CMK (cell line): Measurements from ENCODE around the gene NUSAP1.
"Not testable (repeated sequence)": the region's sequence is repeated elsewhere in the genome, so short reads cannot be mapped to it uniquely, and the experiment has no call there.

Source experiments
- DNase-seq: peaks from one replicate; pipeline ENCODE4 v3.0.0-alpha.2; 2010; ENCODE audit warnings: low read depth

The NUSAP1 gene, protein sequence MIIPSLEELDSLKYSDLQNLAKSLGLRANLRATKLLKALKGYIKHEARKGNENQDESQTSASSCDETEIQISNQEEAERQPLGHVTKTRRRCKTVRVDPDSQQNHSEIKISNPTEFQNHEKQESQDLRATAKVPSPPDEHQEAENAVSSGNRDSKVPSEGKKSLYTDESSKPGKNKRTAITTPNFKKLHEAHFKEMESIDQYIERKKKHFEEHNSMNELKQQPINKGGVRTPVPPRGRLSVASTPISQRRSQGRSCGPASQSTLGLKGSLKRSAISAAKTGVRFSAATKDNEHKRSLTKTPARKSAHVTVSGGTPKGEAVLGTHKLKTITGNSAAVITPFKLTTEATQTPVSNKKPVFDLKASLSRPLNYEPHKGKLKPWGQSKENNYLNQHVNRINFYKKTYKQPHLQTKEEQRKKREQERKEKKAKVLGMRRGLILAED

DNA sequence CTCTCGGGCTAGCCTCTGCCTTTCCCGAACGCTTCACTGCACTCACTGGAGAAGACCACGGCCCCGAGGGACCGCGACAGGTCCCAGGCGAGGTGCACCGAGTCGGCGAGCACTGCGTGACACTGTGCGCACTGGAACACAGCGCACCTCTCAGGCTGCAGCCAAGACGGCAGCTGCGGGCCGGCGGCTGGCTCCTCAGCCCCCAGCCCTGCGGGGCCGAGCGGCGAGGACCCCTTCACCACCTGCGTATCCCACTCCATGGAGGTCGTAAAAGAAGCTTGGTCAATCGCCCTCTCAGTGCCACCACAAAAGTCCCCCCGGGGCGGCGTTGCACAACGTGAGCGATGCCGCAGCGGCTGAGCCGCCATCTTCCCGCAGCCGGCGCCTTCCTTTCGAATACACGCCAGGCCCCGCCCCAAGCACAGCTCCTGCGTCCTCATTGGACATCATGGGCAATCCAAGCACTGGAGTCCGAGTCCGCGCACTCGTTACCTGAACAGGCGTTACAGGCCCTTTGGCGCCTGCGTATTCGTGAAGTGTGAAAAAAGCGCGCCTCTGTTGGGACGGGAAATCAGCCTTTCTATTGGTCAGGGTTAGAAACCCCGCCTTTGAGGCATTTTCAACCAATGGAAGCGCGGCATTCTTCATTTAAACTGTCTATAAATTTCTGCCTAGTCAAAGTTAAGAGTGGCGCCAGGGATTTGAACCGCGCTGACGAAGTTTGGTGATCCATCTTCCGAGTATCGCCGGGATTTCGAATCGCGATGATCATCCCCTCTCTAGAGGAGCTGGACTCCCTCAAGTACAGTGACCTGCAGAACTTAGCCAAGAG lies at the start of gene NUSAP1, which contains the start of gene OIP5:
Gene NUSAP1 (plus strand): TSS at position 688 of the 832 bp plus-strand sequence. CDS start 77 bp downstream, at position 765.
Gene OIP5 (minus strand): TSS at position 398 of the 832 bp plus-strand sequence. CDS start 30 bp downstream, at position 368.
- peak; percentile 92 for DNase-seq

DNA sequence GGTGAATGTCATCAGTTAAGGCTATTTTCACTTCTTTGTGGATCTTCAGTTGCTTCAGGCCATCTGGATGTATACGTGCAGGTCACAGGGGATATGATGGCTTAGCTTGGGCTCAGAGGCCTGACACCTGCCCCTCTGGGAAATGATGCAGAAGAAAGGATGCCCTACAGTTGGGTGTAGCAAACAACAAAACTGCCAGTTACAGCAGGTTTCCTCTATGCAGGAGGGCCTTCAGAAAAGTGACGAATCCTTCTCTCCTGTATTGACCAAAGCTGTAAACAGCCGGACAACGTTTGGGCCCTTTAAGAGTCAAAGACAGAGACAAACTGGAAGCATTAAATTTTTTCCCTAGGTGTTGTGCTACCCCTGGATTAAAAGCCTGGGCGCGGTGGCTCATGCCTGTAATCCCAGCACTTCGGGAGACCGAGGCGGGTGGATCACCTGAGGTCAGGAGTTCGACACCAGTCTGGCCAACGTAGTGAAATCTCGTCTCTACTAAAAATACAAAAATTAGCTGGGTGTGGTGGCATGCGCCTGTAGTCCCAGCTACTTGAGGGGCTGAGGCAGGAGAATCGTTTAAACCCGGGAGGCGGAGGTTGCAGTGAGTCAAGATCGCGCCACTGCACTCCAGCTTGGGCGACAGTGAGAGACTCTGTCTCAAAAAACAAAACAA lies 49.6 kb upstream of the NUSAP1 start:
- DNase-seq: not testable (repeated sequence)

DNA sequence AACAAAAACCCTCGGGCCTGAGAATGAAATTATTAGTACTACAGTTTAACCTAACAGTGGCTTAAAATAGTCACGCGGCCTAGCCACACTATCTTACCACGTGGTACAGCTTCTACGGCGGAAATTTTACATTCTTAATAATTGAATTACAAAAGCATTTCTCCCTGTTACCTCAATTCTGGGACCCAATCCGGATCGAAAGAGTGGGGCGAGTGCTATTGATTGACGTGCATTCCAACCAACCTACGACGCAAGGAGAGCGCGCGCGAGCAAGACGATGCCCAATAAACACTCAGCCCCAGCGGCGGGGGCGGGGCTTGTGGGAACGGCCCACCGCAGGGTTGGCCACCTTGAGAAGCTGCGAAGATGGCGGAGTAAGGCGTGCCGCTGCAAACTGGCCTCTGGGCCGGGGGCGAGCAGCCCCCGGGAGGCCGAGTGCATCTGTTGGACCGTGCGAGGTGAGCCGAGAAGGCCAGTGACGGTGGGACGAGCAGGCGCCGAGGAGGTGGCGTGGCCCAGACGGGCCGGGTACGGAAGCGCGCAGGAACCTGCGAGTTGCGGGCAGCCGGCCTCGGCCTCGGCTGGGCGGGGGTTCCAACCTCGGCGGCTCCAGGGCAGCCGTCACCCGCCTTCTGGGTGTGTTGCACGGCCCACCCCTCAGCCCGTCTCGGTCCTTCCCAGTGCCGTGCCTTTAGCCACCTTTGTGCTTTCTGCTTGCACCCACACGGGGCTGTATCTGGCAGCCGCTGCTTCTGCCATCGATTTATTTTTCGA lies 48.8 kb upstream of the NUSAP1 start:
- peak; percentile 96 for DNase-seq

DNA sequence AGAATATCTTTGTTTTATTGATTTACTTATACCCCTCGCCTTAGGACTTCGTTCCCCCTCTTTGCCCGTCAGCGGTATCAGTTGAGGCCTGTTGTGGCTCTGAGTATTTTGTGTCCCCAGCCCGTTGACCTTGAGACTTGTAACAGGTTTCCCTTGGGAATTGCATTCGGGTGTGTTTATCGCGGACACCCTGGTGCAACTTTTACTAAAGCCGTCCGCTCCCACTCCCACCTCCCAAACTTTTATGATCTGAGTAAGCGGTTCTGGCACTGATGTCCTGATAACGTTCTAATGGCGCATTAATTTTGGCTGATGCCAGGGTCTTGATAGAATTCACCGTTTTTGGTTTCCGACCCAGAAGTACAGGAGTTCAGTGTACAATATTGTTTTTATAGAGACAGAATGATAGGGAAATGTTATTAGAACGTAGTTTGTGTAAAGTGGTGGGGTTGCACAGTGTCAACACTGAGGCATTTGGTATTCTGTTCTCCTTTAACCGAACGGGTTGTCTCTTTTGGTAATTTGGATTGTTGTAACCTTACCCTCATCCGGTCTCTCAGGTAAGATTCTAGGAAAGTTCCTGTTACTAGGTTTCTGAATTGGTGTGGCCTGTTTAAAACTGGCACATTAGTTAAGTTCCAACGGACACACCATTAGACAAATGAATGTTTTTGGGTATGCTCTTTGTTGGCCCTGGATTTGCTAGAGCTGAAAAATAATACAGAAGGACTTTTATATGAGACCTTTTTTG lies 48.1 kb upstream of the NUSAP1 start:
- DNase-seq: no peak

DNA sequence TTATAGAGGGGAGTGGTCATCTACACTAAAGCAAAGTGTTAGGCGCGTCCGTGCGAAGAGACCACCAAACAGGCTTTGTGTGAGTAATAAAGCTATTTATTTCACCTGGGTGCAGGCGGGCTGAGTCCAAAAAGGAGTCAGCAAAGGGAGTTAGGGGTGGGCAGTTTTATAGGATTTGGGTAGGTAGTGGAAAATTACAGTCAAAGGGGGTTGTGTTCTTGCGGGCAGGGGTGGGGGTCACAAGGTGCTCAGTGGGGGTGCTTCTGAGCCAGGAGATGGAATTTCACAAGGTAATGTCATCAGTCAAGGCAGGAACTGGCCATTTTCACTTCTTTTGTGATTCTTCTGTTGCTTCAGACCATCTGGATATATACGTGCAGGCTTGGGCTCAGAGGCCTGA lies 47.4 kb upstream of the NUSAP1 start:
- DNase-seq: no peak

DNA sequence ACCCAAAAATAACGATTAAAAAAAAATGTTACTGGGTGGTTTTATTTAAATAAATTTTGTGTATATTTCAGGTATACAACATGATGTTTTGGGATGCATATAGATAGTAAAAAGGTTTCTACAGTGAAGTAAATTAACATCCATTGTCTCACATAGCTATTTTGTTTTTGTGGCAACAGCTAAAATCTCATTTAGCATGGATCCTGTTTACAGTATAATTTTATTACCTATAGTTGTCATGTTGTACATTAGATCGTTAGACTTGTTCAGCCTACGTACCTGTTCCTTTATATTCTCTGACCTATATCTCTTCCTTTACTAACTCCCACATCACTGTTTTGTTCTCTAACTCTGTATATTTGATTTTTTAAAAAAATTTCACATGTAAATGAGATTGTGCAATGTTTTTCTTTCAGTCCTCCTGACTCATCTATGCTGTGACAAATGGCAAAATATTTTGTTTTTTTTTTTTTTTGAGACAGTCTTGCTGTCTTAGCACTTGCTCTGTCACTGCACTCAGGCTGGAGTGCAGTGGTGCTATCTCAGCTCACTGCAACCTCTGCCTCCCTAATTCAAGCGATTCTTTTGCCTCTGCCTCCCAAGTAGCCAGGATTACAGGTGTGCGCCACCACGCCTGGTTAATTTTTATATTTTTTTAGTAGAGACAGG lies 45.9 kb upstream of the NUSAP1 start:
- DNase-seq: no peak

DNA sequence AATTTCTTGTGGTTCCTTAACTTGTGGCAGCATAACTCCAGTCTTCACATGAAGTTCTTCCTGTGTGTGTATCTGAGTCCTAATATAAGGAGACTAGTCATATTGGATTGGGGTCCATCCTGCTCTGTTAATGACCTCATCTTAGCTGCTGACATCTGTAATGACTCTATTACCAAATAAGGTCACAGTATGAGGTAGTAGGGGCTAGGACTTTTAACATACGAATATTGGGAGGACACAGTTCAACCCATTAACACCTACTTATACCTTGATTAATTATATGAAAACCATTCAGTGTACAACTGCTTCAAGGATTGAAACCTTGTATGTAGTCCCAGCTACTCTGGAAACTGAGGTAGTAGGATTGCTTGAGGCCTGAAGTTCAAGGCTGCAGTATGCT lies 44.2 kb upstream of the NUSAP1 start:
- no peak for DNase-seq

DNA sequence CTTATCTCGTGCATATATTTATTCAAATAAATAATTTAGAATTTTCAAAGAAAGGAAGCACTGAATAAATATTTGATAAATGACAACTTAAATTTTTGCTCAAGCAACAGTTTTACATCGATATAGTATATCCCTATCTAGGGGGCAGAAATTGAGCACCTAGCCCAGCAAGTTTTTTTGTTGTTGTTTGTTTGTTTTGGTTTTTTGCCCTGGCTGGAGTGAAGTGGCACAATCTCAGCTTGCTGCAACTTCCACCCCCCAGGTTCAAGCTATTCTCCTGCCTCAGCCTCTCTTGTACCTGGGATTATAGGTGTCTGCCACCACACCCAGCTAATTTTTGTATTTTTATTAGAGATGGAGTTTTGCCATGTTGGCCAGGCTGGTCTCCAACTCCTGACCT lies 42.7 kb upstream of the NUSAP1 start:
- no peak for DNase-seq

DNA sequence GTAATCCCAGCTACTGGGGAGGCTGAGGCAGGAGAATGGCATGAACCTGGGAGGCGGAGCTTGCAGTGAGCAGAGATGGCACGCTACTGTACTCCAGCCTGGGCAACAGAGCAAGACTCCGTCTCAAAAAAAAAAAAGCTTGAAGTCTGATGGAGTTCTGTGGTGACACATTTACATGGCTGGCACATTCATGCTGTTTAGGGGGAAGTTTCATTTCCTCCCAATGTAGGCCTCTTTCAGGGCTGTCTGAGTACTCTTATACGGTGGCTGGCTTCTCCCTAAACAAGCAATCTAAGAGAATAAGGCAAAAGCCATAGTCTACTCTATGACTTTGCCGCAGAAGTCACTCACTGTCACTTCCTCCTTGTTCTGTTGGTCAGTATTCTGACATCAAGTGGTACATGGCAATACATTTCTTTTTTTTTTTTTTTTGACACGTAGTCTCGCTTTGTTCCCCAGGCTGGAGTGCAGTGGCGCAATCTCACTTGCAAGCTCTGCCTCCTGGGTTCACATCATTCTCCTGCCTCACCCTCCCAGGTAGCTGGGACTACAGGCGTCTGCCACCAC lies 41.5 kb upstream of the NUSAP1 start:
- DNase-seq: no peak

DNA sequence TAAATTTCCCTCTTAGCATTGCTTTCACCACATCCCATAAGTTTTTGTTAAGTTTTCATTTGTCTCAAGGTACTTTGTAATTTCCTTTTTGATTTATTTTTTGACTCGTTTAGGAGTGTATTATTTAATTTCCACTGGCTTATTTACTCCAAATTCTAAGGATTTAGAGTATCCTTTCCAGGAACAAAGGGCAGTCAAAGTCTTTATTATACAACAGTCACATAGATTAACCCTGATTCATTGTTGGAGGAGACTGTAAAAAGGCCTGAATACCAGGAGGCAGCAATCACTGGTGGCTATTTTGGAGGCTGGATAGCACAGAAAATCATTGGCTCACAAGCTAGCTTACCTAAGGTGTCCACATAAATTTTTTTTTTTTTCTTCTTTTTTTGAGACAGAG lies 40.2 kb upstream of the NUSAP1 start:
- DNase-seq: no peak

DNA sequence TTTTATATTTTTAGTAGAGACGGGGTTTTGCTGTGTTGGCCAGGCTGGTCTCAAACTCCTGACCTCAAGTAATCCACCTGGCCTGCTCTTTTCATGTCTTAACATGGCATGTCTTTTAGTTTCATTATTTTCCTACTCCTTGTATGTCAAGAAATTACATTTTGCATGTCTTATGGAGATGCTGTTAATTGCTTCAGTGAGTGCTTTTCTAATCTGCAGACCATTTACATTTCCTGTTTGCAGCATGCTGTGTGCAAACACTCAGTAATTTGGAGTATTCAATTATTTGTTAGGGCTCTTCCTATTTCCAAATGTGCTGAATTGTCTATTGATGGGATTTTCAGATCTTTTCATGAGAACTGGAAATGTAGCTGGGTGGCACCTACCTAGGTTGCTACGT lies 31.5 kb upstream of the NUSAP1 start:
- DNase-seq: not testable (repeated sequence)

DNA sequence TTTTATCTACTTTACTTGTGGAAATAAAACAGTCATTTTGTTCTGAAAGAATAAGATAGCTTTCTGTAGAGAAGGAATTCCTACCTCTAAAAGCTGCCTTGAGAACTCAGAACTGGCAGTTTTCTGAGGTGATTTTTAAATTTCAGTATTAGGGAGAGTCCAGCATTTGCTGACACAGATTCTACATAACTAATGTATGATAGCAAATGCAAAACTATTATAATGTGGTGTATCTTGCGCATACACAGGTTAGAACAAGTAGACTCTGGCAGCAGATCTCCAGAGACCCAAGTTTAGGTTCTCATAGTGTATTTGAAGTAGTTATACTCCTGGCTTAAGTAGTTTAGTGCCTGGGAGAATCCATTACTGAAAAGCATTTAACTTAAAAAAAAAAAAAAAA lies 31.1 kb upstream of the NUSAP1 start:
- no peak for DNase-seq

DNA sequence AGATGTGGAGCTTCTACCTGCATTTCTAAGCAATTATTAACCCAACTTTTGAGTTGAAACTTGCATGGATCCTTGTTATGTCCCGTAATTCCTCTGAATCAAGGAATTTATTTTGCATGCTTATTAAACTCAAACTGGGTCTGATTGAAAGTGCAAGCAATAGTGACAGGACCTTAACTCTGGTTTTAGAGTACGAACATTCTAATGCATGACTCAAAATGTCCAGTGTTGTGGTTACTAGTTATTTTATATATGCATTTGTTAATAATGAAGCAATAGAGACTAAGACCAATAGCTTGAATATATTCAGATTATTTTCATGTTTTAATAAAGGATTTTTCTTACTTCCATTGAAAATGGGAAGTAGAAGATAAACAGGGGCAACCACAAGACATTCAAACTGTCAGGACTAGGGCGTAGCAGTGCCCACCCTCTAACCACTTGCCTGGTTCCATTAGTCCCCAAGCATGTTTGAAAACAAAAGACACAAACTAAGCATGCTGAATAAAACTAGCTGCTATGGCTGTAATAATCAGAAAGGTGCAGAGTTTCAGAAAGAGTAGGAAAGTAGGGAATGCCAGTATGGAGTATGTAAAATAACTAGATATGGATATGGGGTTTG lies 28.4 kb upstream of the NUSAP1 start:
- no peak for DNase-seq

DNA sequence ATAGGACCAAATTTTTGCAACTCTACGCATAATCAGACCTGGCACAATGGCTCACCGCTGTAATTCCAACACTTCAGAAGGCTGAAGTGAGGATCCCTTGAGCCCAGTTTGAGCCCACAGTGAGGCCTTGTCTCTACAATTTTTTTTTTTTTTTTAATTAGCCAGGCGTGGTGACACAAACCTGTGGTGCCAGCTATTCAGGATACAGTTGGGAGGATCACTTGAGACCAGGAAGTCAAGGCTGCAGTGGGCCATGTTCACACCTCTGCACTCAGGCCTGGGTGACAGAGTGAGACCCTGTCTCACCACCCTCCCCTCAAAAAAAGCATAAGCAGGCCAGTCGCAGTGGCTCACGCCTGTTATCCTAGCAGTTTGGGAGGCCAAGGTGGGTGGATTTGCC lies 25.0 kb upstream of the NUSAP1 start:
- no peak for DNase-seq

DNA sequence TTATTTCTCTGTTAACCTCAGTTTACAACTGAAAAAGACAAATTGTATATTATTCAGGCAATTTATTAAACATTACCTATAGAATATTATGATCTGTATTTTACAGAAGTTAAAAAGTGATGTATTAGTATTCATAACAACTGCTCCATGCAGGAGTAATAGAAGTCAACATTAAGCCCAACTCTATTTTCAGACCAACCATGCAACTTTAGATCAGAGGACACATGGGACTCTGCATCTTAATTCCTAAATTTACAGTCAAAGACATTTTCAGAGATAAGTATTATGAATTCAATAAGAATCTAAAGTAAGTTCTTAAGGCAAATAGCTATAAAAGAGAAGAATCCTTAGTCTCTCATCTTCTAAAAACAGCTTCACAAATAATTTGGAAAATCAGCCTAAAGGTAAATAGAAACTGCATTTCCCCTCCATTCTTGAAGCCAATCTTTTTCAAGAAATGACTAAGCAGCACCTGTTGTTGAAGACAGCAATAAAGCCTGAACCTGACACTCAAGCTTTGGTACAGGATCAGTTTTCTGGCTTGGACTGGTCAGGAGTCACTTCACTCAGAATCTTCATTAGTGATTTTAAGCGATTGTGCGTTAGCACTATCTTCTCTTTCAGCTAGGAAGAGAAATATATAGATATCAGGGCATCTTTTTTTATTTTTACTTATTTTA lies 23.3 kb upstream of the NUSAP1 start:
- no peak for DNase-seq

DNA sequence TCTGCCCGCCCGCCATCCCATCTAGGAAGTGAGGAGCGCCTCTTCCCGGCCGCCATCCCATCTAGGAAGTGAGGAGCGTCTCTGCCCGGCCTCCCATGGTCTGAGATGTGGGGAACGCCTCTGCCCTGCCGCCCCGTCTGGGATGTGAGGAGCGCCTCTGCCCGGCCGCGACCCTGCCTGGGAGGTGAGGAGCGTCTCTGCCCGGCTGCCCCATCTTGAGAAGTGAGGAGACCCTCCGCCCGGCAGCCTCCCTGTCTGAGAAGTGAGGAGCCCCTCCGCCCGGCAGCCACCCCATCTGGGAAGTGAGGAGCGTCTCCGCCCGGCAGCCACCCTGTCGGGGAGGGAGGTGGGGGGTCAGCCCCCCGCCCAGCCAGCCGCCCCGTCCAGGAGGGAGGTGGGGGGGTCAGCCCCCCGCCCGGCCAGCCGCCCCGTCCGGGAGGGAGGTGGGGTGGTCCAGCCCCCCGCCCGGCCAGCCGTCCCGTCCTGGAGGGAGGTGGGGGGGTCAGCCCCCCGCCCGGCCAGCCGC lies 11.8 kb upstream of the NUSAP1 start:
- DNase-seq: not testable (repeated sequence)

DNA sequence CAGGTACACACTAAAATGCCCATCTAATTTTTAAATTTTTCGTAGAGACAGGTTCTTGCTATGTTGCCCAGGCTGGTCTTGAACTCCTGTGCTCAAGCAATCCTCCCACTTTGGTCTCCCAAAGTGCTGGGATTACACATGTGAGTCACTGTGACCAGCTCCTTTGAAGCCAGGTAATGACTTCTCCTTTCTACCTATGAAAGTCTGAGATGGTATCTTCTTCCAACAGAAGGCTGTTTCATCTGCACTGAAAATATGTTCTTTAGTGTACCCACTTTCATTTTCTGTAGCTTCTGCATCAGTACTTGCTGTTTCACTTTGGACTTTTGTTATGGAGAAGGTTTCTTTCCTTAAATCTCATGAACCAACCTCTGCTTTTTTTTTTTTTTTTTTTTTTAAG lies 9.1 kb upstream of the NUSAP1 start:
- DNase-seq: no peak

DNA sequence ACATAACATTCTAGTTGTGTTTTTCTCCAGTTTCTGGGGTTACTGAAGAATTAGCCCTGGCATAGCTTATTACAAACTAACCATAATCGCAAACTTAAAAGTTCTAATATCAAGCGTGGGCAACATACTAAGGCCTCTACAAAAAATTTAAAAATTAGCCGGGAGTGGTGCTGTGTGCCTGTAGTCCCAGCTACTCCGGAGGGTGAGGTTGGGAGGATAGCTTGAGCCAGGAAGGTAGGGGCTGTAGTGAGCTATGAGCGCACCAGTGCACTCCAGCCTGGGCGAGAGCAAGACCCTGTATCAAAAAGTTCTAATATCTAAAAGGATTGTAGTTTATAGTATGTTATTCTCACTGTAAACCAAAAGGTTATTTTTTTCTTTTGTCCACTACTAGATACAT lies 1.4 kb upstream of the NUSAP1 start:
- DNase-seq: no peak

DNA sequence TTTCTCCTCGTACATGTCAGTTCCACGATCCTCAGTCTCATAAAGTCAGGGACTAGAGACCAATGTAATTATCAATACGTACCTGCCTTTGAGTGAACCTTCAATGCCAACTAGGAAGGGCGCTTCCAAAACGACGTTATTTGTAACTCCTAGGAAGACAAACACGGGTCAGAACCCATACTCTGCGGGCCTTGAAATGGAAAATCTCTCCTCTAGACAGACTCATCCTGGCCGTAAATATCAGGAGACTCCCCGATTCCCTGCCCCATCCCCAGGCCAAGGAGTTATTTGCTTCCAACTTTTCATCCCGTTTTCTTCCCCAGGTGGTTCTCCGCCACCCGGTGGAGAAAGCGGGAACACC lies 868 bp upstream of the NUSAP1 start:
- no peak for DNase-seq
